CD4-positive, alpha-beta T cell treated with Interleukin-15 for 4 hours (primary cell): ENCODE data around the gene FNBP1.
A peak's percentile ranks its signal among the peaks of the same experiment; 100 is the strongest.

Source experiments
- DNase-seq: peaks from one replicate; pipeline ENCODE4 v3.0.0-alpha.2; 2020; ENCODE audit warnings: low spot score

The FNBP1 gene

DNA sequence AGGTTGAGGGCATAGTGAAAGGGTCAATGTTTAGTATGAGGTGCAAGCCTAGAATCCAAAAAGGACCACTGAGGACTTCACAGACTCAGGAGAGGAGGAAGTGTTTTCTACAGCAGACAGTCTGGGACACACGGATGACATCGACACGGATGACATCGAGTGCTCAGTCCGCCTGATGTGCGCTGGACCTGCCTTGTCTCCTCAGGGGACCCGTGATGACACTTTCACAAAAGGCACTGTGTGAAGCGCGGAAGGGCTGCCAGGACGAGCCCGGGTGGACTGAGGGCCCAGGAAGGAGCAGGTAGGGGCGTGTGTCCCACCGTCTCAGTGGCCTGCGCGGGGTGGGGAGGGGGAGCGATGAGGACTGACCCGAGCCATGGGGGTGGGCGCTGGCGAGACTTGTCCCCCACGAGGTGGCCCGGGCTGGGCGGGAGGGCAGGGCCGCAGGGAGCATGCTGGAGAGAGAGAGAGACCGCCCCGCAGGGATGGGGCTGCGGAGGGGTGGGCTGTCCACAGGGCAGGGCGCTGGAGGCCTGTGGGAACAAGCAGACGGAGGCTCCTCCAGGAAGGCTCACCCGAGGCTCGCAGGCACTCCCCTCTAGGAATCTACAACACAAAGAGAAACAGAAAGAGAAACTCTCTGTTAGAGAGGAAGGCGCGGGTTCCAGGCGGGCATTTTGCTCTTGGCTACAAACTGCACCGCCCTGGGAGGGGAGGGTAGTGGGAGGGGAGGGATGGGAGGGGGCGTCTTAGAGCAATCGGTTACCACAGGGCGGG is 152.9 kb downstream of the FNBP1 start:
- DNase-seq, result peak; percentile 75

DNA sequence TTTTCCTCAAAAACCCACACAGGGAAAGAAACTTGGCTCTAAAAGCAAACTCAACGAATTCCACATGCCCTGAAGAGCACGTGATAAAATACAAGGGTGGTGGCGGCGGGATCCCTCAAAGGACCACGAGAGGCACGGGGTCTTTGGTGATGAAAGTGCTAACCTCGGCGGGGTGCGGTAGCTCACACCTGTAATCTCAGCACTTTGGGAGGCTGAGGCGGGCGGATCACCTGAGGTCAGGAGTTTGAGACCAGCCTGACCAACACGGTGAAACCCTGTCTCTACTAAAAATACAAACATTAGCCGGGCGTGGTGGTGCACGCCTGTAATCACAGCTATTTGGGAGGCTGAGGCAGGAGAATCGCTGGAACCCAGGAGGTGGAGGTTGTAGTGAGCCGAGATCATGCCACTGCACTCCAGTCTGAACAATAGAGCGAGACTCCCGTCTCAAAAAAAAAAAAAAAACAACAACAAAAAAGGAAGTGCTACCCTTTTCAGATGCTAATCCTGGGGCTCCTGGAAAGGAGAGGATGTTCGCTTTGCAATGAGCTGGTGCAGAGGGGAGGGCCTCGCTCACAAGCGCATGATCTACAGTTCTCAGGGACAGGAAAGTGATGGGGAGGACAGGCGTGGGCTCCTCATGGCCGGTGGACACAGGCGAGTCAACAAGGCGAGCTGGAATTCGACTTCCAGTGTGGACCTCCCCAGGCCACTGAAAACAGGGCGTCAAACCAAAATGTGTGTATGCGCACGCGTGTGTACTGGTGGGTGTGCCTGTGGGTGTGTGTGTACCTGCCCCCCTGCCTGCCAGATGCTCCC is 153.7 kb downstream of the FNBP1 start:
- peak; percentile 27 for DNase-seq

DNA sequence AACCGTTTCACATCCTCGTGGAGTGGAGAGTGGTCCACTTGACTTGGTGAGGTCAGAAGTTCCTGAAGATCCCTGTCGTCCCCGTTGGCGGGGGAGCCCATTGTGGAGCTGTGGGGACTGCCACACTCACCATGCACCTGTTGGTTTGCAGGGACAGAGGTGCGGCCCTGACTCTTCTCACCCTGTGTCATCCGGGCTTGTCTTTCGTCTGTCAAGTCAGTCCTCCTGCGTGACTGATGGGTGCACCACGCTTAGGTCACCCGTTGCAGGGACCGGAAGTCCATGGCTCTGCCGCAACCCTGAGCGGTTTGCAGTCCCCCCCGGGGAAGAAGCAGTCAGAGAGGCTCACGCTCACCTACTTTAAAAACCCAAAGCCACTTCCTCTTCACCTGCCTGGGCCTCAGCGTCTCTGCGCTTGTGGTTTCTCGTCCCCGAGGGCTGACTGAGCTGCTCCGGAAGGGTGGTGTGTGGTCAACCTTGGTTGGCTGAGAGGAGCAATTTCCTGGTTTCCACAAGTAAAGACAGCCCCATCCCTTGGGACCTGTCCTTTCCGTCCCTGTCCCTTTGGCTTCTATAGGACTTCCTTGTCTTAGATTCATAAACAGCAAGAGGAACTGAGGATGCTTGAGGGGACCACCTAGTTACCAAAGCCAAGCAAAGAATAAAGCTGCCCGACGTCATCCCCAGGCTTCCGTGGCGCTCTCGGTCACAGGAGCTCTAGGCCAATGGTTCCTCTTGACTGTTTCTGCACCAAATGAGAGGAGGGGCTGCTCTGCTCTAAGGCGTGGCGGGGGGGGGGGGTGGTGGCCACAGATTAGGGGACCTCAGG is 154.5 kb downstream of the FNBP1 start:
- DNase-seq, result peak; percentile 95

DNA sequence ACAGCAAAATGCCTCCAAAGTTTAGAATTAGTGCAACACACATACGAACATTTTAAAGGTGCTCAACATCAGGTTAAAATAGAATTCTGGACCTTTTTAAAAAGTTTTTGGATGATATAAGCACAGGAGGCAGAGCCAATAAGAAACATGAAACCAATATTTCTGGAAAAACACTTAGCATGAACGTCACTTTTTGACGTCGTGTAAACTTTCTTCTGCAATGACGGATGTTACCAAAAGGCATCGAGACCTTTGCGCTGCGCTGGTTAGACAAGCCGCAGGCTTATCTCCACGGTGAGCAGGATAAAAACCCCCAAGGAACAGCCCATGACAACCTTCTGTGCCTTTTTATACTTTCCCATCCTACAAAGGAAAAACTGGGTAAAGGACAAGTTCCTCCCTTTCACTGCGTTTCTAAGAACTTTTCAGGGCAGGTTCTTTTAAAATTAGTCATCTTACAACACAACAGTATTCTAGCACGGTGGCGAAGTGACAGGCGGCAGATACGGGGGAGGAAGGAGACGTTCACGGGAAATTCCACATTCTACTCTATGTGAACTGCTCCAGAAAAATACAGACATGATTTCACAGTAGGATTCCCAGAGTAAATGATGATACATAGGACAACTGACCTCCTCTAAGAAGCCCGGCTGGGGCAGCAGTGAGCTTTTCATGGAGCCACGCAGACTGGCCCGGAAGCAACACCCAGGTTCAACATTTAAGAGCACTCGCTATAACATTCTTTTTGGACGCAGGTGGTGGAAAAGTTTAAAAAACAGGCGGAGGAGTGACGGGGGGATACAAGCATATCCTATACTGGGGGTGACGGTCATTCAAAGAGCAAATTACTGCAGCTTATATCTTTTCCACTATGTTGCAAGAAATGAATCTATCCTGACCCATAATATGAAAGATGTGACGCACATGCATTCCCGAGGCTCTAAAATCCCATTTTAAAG is 155.4 kb downstream of the FNBP1 start:
- peak; percentile 84 for DNase-seq

DNA sequence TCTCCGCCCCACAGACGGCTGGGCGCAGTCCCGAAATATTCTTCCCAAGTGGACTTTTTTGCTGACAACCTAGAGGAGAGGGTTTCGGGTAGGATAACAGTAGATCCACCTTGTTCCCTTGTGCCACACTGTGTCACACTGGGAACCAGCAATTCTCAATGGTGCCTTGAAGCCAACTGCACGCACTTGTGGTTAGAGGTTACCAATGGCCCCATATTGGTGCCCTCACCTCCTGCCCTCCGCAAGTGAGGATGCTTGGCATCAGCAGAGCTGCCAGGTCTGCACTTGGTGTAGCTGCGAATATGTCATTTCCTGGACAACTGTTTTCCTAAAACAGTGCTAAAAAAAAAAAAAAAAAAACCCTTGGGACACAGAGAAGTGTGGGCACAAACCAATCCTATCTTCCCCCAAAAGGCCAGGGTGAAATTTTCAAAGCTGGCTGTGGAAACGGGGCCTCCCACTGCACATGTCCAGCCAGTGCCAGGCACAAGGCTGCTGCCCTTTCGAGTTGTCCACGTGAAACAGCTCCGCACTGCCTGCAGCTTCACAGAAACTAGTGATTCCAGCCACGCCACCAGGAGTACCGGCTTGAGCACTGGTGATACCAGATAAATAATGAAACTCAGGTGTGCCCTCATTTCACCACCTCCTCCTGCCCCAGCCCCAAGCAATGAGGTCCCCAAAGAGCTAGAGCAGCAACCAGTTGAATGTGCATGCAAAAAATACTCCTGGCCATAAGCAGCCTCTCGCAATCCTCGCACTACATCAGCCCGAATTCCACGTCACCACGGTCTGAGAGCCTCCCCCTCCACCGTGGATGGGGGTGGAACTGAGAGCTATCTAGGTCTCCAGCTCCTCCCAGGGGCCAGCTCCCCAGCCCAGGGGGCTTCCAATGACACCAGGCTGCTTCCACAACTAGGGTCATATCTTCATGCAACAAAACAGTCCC is 156.5 kb downstream of the FNBP1 start:
- DNase-seq, result peak; percentile 45

DNA sequence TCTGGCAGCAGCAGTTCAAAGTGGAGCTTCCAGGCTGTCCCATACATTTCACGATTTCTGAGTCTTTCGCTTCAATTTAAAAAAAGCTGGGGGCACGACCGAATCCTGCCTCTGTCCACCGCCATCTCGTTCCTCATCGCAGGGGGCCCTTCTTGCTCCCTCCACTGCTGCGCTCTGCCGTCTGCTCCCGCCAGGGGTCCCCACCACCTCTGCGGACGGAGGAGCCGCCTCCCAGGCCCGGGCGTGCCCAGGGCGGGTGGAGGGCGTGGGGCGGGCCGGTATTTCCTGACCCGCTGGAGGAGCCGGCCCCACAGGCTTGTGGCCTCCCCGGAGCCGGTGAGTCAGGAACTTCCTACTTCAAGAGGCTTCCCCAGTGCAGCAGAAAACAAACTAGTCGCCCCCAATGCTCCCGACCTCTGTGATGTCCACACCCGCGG is 157.3 kb downstream of the FNBP1 start:
- DNase-seq, result peak; percentile 92

DNA sequence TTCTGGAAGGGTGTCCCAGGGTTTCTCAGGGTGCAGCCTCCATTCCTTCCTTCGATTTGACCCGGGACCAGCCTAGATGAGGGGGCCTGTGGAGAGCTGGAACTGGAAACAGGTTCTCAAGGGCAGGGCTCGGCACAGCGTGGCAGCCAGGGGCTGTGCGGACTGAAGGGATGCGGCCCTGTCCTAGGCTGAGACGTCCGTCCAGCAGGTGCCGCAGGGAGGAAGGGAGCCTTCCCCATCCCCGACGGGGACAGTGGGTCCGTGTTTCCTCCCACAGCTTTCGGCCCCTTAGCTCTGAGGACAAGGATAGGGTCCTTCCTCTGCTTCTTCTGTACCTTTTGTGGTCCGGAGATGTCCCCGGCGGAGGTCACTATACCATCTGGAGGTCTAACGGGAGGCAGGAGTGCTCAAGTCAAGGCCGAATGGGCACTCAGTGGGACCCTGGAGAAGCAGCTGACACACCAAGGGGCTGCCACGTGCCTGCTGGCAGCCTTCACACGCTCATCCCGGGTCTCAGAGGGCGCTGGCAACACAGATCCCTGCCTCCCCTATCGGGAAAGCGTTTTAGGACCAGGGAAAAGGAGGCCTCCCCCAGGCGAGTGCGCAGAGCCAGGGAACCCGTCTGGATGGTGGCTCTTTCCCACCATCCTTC is 157.8 kb downstream of the FNBP1 start:
- DNase-seq, result peak; percentile 27

DNA sequence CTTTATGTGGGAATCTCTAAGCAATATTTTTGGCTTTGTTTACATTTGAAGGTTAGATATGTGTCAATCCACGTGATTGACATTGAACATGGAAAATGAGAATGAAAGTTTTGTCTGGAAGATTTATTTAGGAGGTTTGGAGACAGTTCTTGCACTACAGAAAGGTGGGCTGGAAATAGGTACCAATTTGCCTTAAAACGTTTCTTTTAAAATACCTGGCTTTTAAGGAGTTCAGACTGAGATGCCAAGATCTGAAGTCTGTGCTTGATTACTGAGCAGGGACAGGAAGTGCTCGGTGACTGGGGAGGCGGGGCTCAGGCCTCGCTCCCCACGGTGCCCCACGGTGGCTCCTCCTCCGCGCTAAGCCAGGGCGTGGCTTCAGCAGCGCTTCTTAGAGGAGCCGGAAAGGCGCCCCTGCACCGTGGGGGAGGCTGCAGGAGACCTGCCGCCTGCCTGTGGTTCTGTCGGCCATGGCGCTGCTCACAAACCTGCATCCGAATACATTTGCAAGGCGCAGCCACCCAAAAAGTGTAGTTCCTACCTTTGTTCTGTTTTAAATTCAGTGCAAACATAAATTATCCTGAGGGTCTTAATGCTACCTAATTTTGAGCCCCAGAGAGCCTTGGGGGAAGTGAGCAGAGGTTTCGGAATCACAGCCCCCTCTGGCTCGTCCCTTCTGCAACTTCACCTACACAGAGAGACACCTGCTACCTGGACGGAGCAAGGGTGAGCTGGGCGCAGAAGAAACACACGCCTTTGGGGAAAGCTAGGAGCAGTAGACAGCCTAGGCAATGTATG is 158.6 kb downstream of the FNBP1 start:
- peak; percentile 94 for DNase-seq

DNA sequence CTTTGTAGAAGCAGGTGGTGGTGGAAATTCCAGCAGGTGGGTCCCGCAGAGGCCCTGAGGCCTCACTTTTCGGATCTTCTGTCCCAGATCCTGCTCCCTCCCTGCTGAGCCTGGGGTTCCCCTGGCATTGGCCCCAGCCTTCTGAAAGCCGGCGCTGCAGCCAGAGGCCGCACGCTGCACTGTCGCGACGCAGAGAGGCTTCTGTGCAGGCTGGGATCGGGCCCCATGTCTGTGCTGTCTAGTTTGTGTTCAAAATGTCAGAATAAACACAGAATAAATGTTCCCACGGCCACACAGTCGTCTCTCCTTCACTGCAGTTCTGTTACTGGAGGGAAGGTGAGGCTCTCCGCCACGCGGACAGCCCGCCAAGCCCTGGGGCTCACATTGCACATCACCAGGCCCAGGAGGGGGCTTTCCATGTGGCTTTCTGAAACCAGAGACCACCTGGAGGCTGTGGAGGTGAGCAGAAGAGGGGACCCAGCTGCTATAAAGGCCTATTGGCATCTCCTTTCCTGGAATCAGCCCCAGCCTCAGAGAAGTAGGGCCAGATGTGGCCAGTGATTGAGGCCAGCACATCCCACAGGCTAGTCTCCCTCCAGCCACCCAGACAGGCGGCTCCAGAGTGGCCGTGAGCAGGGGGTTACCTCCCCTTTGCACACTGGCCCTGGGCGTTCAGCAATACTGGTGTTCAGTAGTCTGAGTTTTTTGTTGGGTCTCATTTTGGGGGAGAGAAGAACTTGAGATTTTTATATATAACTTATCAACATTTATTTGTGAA is 161.3 kb downstream of the FNBP1 start:
- DNase-seq, result no peak

DNA sequence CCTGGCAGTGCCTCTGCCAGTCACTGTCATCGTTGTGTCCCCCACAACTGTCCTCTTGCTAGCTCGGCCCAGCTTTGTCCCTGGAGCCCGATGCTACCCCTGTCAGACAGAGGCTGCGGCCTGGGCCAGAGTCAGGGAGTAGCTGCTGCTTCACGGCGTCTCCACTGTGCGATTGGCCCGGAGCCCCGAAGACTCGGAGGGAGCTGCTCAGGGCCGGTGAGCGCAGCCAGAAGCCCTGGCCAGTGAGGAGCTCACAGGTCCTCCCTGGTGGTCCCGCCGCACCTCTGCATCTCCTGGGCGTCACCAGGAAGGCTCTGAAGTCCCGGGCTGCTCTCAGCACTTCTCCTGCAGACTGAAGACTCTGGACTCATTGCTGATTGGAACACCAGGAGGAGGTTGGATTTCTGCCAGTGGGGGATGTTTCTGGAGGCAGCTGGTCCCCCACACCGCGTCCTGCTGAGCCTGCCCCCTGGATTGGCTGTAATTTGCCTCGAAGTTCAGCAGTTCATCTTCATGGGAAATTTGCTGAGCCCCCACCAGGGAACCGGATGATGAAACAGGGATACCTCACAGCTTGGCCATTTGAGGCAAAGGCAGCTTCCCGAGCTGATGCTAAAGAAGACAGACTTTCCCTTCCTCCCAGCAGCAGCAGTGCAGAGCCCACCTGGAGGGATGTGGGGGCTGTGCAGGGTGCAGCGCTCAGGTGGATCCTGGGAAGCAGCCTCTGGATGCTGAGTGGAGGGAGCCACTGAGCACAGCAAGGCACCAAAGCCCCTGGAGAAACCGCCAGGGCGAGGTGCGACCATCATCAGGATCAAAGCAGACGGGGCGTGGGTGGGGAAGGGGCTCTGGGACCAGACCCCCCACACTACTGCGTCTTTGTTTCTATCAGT is 162.1 kb downstream of the FNBP1 start:
- DNase-seq, result no peak

DNA sequence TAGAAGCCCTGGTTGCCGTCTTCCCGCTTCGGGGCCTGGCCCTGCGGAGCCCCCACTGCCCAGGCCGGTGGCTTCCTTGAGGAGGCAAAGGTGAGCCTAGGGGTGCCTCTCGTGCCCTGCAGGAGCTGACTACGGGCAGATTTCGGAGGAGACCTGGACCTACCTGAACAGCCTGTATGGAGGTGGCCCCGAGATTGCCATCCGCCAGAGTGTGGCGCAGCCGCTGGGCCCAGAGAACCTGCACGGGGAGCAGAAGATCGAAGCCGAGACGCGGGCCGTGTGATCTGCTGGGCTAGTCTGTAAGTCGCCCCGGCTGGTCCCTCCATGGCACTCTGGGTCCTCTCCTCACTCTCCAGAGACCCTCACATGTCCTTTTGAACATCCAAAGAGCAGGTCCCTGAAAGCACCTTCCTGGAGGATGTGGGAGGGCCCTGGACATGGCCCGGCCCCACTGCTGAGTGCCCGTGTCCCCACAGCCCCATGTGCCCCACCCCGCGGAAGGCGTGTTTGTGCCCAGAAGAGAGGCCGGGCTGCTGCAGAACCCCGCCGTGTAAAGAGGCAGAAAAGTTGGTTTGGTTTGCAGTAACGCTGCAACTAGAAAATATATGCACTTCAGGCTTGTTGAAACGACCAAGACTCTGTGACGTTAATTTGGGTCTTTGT is 162.9 kb downstream of the FNBP1 start:
- DNase-seq, result no peak

DNA sequence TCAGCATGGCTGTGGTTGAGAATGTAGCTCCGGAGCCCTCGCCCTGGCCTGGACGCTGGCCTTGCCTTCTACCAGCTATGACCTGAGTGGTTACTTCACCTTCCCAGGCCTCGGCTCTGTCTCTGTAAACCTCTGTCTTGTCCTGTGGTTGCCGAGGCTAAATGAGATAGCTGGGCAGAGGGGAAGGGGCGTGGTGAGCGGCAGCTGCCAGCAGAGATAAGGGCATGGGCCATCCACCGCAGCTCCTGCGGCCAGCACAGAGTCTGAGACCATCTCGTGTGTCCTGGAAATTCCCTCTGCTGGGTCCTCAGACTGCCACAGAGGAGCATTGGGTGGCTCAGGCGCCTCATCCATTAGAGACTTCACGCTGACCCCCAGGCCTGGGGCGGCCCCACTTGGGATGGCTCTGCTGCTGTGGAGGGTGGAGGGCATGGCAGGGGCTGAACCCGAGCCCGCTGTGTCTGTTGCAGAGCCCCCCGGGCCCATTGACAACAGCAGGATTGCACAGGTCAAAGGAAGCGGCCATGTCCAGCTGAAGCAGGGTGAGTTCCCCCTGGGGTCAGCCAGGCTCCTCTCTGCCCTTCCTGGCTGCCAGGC is 163.8 kb downstream of the FNBP1 start:
- no peak for DNase-seq

DNA sequence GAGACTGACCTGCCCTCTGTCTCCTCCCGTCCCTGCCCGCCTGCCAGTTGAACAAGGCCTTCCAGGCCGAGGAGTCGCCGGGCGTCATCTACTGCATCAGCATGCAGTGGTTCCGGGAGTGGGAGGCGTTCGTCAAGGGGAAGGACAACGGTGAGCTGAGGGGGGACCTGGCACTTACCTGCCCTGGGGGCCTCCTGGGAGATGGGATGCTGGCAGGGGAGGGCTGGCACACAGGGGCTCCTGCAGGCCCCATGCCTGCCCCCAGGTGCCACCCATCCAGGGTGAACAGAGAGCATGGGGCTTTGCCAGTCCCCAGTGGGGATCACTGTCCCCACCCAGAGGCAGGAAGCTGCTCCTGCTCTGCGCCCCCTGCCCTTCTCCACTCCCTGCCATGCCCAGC is 164.7 kb downstream of the FNBP1 start:
- no peak for DNase-seq

DNA sequence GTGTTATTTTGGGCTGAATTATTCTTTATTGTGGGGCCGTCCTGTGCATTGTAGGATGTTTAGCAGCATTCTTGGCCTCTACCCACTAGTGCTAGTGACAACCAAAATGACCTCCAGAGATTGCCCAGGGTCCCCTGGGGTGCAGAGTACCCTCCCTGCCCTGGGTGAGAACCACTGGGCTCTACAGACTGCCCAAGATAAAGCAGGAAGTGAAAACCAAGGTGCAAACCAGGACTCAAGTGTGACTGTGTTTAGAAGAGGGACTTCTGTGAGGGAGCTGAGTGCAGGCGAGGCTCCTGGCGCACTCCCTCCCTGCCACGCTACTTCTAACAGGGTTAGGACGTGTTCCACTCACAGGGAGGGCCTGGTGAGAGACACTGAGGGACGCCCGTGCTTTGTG is 166.2 kb downstream of the FNBP1 start:
- DNase-seq, result no peak

DNA sequence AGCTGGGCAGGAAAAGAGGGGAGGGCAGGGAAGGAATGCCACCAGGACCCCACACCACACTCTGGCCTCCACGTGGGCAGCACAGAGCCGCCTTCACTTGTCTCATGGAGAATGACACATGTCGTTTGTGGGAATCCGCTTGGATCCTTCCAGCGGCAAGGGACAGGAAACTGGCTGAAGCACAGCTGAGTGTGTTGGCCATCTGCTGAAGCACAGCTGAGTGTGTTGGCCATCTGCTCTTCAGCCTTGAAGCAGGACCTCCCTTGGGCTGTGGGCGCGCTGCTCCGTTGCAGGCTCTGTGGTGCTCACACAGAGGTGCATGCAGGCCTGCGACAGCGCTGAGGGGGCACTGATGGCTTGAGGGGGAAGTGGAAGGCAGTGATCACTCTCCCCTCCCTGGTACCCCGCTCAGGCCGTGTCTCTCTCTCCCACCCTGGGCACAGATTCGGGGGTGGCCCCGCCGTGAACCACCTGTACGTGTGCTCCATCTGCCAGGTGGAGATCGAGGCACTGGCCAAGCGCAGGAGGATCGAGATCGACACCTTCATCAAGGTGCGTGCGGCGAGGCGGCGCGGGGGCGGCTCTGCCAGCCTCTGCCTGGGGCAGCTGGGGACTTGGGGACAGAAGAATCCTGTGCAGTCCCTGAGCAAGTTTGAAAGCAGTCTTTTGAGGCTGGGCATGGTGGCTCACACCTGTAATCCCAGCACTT is 167.1 kb downstream of the FNBP1 start:
- DNase-seq, result no peak
